H7 (cell line): Measurements from ENCODE around the gene DLX5. TPM values are rescaled to one million over a fixed set of nuclear protein-coding genes. Genes with fewer than 3 reads are reported as not detected.

Experiments
- DNase-seq: peaks from one replicate; pipeline ENCODE4 v3.0.0; 2012
- H3K27me3 ChIP-seq: 2 replicates; pipeline ENCODE4 v1.6.0; 2011; ENCODE audit warnings: mild to moderate bottlenecking, low read length; ENCODE audit not compliant: control insufficient read depth, insufficient read depth
- H3K36me3 ChIP-seq: replicated peaks from 2 replicates; pipeline ENCODE4 v1.5.1; 2011; ENCODE audit warnings: low read length; ENCODE audit not compliant: control insufficient read depth, insufficient read depth
- H3K4me3 ChIP-seq: 2 replicates; pipeline ENCODE4 v1.5.1; 2011; ENCODE audit warnings: low read depth, mild to moderate bottlenecking, control low read depth, low read length, moderate library complexity; ENCODE audit not compliant: insufficient read depth
- total RNA-seq: library from RNA; depleted of rRNA; stranded (reverse); fragments of >200 nt; shearing (Covaris generic); gene quantifications from 2 replicates; pipeline ENCODE4 v1.2.3, GENCODE V29; 2014

The DLX5 gene
- total RNA-seq, 1 experiment from 2014 or later, result not detected

- peak; percentile 74 for DNase-seq
- Histone ChIP-seq H3K4me3 (peak overlapping the region; percentile 20; the same call in 1 of the 2 replicates), H3K36me3 (no peaks in the 10 kb centered on the region), H3K27me3 (peaks cover 100% of the 10 kb centered on the region)
Observed at GRCh38 chr7:96992192-96993005, 32.2 kb downstream of the DLX5 start.

- no peak overlapping the region for H3K4me3 ChIP-seq
- no peaks in the 10 kb centered on the region for H3K36me3 ChIP-seq
- DNase-seq, result peak; percentile 51
- peaks cover 100% of the 10 kb centered on the region for H3K27me3 ChIP-seq
Observed at GRCh38 chr7:96991546-96992191, 33.0 kb downstream of the DLX5 start.

GRCh38 chr7:96989859-96990317, 34.7 kb downstream of the DLX5 start:
- Histone ChIP-seq H3K27me3 (peaks cover 83% of the 10 kb centered on the region), H3K36me3 (no peaks in the 10 kb centered on the region), H3K4me3 (no peak overlapping the region; the same call in 1 of the 2 replicates)
- DNase-seq, result no peak

GRCh38 chr7:96989241-96989858, 35.3 kb downstream of the DLX5 start:
- peaks cover 78% of the 10 kb centered on the region for H3K27me3 ChIP-seq
- peak; percentile 68 for DNase-seq
- H3K4me3 ChIP-seq, result no peak overlapping the region; the same call in 1 of the 2 replicates
- no peaks in the 10 kb centered on the region for H3K36me3 ChIP-seq

GRCh38 chr7:96987719-96988118, 36.9 kb downstream of the DLX5 start:
- H3K36me3 ChIP-seq, result no peaks in the 10 kb centered on the region
- no peak overlapping the region for H3K4me3 ChIP-seq
- no peak for DNase-seq
- peaks cover 62% of the 10 kb centered on the region for H3K27me3 ChIP-seq

GRCh38 chr7:96986901-96987300, 37.7 kb downstream of the DLX5 start:
- no peak overlapping the region for H3K4me3 ChIP-seq
- H3K36me3 ChIP-seq, result no peaks in the 10 kb centered on the region
- DNase-seq, result no peak
- peaks cover 54% of the 10 kb centered on the region for H3K27me3 ChIP-seq

GRCh38 chr7:96985992-96986391, 38.6 kb downstream of the DLX5 start:
- peaks cover 45% of the 10 kb centered on the region for H3K27me3 ChIP-seq

GRCh38 chr7:96982586-96982985, 42.0 kb downstream of the DLX5 start:
- no peaks in the 10 kb centered on the region for H3K36me3 ChIP-seq
- no peak overlapping the region for H3K4me3 ChIP-seq
- no peak for DNase-seq
- H3K27me3 ChIP-seq, result peaks cover 11% of the 10 kb centered on the region

More at GRCh38 chr7:96985992-96986391, 38.6 kb downstream of the DLX5 start:
- Histone ChIP-seq H3K36me3 (no peaks in the 10 kb centered on the region), H3K4me3 (no peak overlapping the region)
- no peak for DNase-seq

GRCh38 chr7:96979551-96980276, 44.9 kb downstream of the DLX5 start:
- H3K36me3 ChIP-seq, result no peaks in the 10 kb centered on the region
- no peak overlapping the region for H3K4me3 ChIP-seq
- DNase-seq, result no peak
- no peaks in the 10 kb centered on the region for H3K27me3 ChIP-seq

GRCh38 chr7:96977445-96977844, 47.2 kb downstream of the DLX5 start:
- DNase-seq, result no peak
- Histone ChIP-seq H3K4me3 (no peak overlapping the region), H3K36me3 (no peaks in the 10 kb centered on the region), H3K27me3 (no peaks in the 10 kb centered on the region)

- Histone ChIP-seq H3K36me3 (no peaks in the 10 kb centered on the region), H3K27me3 (no peaks in the 10 kb centered on the region), H3K4me3 (no peak overlapping the region)
- no peak for DNase-seq
Observed at GRCh38 chr7:96976106-96976505, 48.5 kb downstream of the DLX5 start.

- DNase-seq, result no peak
- Histone ChIP-seq H3K27me3 (no peaks in the 10 kb centered on the region), H3K36me3 (no peaks in the 10 kb centered on the region), H3K4me3 (no peak overlapping the region)
Observed at GRCh38 chr7:96973986-96974385, 50.6 kb downstream of the DLX5 start.

GRCh38 chr7:96970739-96971138, 53.9 kb downstream of the DLX5 start:
- DNase-seq, result no peak
- Histone ChIP-seq H3K27me3 (no peaks in the 10 kb centered on the region), H3K36me3 (no peaks in the 10 kb centered on the region), H3K4me3 (no peak overlapping the region)
